SK-N-MC (cell line): ENCODE measurements around the gene RNF8.

ENCODE experiments used
- DNase-seq: peaks from one replicate; pipeline ENCODE4 v3.0.0-alpha.2; 2011; ENCODE audit warnings: low read depth, low spot score
- H3K27ac ChIP-seq: fragments of 200-600 bp; sonication (generic); 2 replicates; pipeline ENCODE4 v1.5.1; 2016; ENCODE audit warnings: mixed run types
- H3K36me3 ChIP-seq: fragments of 200-600 bp; sonication (generic); 2 replicates; pipeline ENCODE4 v1.6.1; 2017; ENCODE audit warnings: antibody characterized with exemption, low read length, mixed read lengths; ENCODE audit not compliant: insufficient read depth
- H3K4me3 ChIP-seq: fragments of 200-600 bp; sonication (generic); 2 replicates; pipeline ENCODE4 v1.5.1; 2016
- H3K9ac ChIP-seq: fragments of 200-600 bp; sonication (generic); 2 replicates; pipeline ENCODE4 v1.8.0; 2017; ENCODE audit warnings: mixed run types, mixed read lengths; ENCODE audit not compliant: insufficient read length
- H3K9me3 ChIP-seq: fragments of 200-600 bp; sonication (generic); 2 replicates; pipeline ENCODE4 v1.6.1; 2017; ENCODE audit warnings: low read depth, mild to moderate bottlenecking, antibody characterized with exemption, low read length, moderate library complexity, mixed read lengths
- EZH2 ChIP-seq: fragments of 200-600 bp; sonication (generic); IDR thresholded peaks from one replicate; pipeline ENCODE4 v1.6.1; 2017; ENCODE audit warnings: antibody characterized with exemption
- FOXP2 ChIP-seq: optimal IDR thresholded peaks from 2 replicates; pipeline ENCODE3; 2011; ENCODE audit warnings: mild to moderate bottlenecking, moderate library complexity; ENCODE audit not compliant: insufficient read depth; ENCODE audit errors: extremely low read length, control extremely low read depth
- POLR2AphosphoS5 ChIP-seq: IDR thresholded peaks from 2 replicates; pipeline ENCODE4 v1.6.1; 2012; ENCODE audit warnings: mild to moderate bottlenecking, low read depth, low read length, borderline replicate concordance

Gene RNF8

GRCh38 chr6:37426058-37426944 is 72.5 kb downstream of the RNF8 start:
- DNase-seq = no peak
- Histone ChIP-seq H3K27ac (no peak overlapping the region), H3K4me3 (no peak overlapping the region), H3K9ac (no peak overlapping the region), H3K36me3 (no peaks in the 10 kb centered on the region), H3K9me3 (no peaks in the 10 kb centered on the region)
- TF ChIP-seq FOXP2 = no peak
- no peak for TF ChIP-seq POLR2AphosphoS5
- no peak for TF ChIP-seq EZH2

- no peak overlapping the region for H3K27ac ChIP-seq
- no peaks in the 10 kb centered on the region for H3K36me3 ChIP-seq
- TF ChIP-seq EZH2 = no peak
- TF ChIP-seq POLR2AphosphoS5 = no peak
- no peak overlapping the region for H3K4me3 ChIP-seq
- no peak overlapping the region for H3K9ac ChIP-seq
- DNase-seq = no peak
- H3K9me3 ChIP-seq = no peaks in the 10 kb centered on the region
These were observed 73.2 kb downstream of the RNF8 start for GRCh38 chr6:37426945-37427510.

DNA sequence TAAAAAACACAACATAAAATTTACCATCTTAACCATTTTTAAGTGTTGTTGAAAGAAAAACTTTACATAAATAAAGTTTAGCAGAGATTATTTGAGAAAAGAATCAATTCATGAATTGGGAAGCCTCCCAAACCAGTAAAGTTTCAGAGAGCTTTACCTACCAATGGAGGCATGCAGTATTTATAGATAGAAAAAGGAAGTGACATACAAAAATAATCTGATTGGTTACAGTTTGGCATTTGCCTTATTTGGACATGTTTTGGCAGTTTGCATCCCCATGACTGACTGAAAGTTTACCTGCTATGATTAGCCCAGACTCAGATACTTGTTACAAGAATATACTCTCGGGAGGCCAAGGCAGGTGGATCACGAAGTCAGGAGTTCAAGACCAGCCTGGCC is 75.6 kb downstream of the RNF8 start:
- H3K27ac ChIP-seq = no peak overlapping the region
- no peaks in the 10 kb centered on the region for H3K9me3 ChIP-seq
- no peak for DNase-seq
- TF ChIP-seq POLR2AphosphoS5 (no peak), FOXP2 (no peak), EZH2 (no peak)
- H3K4me3 ChIP-seq = no peak overlapping the region
- no peaks in the 10 kb centered on the region for H3K36me3 ChIP-seq
- H3K9ac ChIP-seq = no peak overlapping the region

DNA sequence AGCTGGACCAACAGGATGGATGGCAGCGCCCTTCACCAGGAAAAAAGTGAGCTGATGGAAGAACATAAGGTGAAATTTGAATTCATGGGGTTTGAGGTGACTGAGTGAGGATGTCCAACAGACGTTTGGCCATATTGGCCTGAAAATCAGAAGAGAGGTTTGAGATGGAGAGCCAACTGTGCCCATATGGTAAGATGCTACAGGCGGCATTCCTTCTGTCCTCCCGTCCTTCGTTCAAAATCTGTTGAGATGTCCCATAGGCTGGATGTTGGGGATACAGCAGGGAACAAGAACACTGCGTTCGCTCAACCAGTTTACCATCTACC is 78.8 kb downstream of the RNF8 start:
- TF ChIP-seq FOXP2 (no peak), POLR2AphosphoS5 (no peak), EZH2 (no peak)
- H3K9me3 ChIP-seq = no peaks in the 10 kb centered on the region
- H3K27ac ChIP-seq = peak overlapping the region; percentile 19; the same call in 1 of the 2 replicates
- DNase-seq = no peak
- peak overlapping the region; percentile 90 for H3K4me3 ChIP-seq
- peaks cover 15% of the 10 kb centered on the region; the same call in 1 of the 2 replicates for H3K36me3 ChIP-seq
- peak overlapping the region; percentile 83 for H3K9ac ChIP-seq

DNA sequence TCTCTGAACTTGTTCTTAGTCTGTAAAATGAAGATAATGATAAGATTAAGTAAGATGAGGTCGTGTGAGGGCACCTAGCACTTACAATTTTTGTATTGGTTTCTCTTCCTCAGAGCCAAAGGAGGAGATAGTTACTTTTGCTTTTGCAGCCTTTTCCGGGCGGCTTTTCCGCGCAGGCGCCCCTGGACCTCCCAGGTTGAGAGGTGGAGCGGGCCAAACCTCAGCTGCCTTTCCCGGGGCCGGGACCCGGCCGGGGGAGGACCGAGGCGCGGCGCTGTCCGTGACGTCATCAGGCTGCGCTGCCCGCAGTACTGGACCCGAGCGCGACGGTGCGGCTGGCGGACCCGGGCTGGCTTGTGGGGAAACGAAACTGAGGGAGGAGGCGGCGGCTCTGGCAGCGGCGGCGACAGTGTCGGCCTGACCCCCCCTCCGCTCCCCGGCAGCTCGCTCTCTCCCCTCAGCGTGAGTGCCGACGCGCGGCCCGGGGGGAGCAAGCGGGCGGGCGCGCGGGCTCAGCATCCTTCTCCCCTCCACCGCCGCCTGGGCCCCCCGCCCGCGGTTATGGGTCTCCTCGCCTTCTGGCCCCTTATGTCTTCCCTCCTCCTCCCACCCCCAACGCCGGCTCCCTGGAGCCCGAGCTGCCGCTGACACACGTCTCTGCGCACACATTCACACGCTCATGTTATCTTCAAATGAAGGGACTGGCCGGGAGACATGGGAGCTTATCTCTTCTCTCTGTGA is 79.3 kb downstream of the RNF8 start, which contains the start of gene CMTR1:
TSS of gene CMTR1 (plus strand) at position 306 of the 741 bp plus-strand sequence. CDS start 2,409 bp downstream, outside the sequence.
- peak; percentile 3 for DNase-seq
- peak within 1 kb of the TSS; percentile 19; the same call in 1 of the 2 replicates for H3K27ac ChIP-seq
- H3K9ac ChIP-seq = peak within 1 kb of the TSS; percentile 83
- H3K4me3 ChIP-seq = peak within 1 kb of the TSS; percentile 90
- no peaks in the 10 kb centered on the region for H3K9me3 ChIP-seq
- TF ChIP-seq FOXP2 = no peak
- TF ChIP-seq POLR2AphosphoS5 = peak; percentile 93
- H3K36me3 ChIP-seq = peaks cover 21% of the 10 kb centered on the region; the same call in 1 of the 2 replicates

DNA sequence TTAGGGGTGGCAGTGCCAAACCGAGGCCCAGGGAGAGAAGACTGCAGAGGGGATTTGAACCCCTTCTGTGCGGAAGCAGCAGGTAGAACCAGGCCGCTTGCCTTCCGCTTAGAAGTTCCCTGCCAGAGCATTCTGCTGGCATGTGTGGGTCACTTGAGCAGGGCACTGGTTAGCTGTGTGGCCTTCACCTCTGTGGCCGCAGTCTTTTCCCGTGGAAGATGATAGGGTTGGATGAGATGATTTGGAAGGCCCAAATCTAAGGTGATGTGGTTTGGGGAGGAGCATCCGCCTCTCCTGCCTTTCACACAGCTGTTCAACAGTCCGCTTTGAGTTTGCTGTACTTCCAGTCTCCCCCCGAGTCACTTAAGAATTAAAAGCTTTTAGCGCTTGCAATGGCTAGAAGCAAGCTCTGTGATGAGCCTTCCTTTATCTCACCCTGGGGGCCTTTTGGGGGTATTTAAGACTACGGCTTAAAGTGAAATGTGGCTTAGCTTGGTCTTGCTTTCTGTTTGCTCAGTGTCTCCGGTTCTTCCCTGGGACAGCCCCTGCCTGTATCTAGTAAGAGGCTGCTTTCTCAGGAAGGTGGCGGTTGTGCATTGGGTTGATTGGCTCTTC is 80.0 kb downstream of the RNF8 start:
- no peak for DNase-seq
- TF ChIP-seq POLR2AphosphoS5 = no peak
- TF ChIP-seq FOXP2 = no peak
- no peak for TF ChIP-seq EZH2

GRCh38 chr6:37435373-37435772 is 81.6 kb downstream of the RNF8 start:
- Histone ChIP-seq H3K36me3 (peaks cover 27% of the 10 kb centered on the region; the same call in 1 of the 2 replicates), H3K27ac (no peak overlapping the region), H3K9ac (no peak overlapping the region), H3K9me3 (no peaks in the 10 kb centered on the region), H3K4me3 (no peak overlapping the region)
- no peak for TF ChIP-seq FOXP2
- TF ChIP-seq EZH2 = no peak
- no peak for TF ChIP-seq POLR2AphosphoS5
- DNase-seq = no peak

More for the DNA sequence above, 80.0 kb downstream of the RNF8 start:
- H3K36me3 ChIP-seq = peaks cover 21% of the 10 kb centered on the region; the same call in 1 of the 2 replicates
- H3K4me3 ChIP-seq = peak overlapping the region; percentile 90
- no peak overlapping the region for H3K27ac ChIP-seq
- H3K9ac ChIP-seq = peak overlapping the region; percentile 83
- H3K9me3 ChIP-seq = no peaks in the 10 kb centered on the region

- Histone ChIP-seq H3K27ac (no peak overlapping the region), H3K9ac (no peak overlapping the region), H3K9me3 (no peaks in the 10 kb centered on the region), H3K36me3 (peaks cover 27% of the 10 kb centered on the region; the same call in 1 of the 2 replicates), H3K4me3 (no peak overlapping the region)
- TF ChIP-seq EZH2 (no peak), POLR2AphosphoS5 (no peak), FOXP2 (no peak)
- DNase-seq = no peak
These were observed 82.0 kb downstream of the RNF8 start for GRCh38 chr6:37435816-37436215.
